ENCODE results near the gene CPED1.
A peak's percentile ranks its signal among the peaks of the same experiment; 100 is the strongest.

GRCh38 chr7:120988591-120989256 lies at the start of gene CPED1:
- TF ChIP-seq ZNF266 (tag by site-specific recombination; IDR thresholded peaks at IDR 0.05; ENCODE audit: low read depth): no peak
- no peak for TF ChIP-seq CTCF (tag by site-specific recombination; IDR thresholded peaks at IDR 0.05)
- TF ChIP-seq ZNF423 (tag by site-specific recombination; IDR thresholded peaks at IDR 0.05): no peak
- TF ChIP-seq ZBTB8A (tag by site-specific recombination; IDR thresholded peaks at IDR 0.05): peak; percentile 91
- TF ChIP-seq KLF7 (tag by site-specific recombination; IDR thresholded peaks at IDR 0.05; ENCODE audit: borderline replicate concordance): no peak
- no peak for TF ChIP-seq YY1 (tag by site-specific recombination; IDR thresholded peaks at IDR 0.05)
- TF ChIP-seq ZNF785 (tag by site-specific recombination; IDR thresholded peaks at IDR 0.05): no peak
